C4-2B (cell line): Measurements from ENCODE around the gene NEDD4L.

Source experiments
- ZFX ChIP-seq: fragments of 450-650 bp; IDR thresholded peaks from 2 replicates; pipeline ENCODE4 v1.6.1; 2017
- TF ChIP-seq, protein P1 (sequence below): fragments of 450-650 bp; conservative IDR thresholded peaks from 2 replicates; pipeline ENCODE4 v1.5.1; 2017; ENCODE audit warnings: mild to moderate bottlenecking

DNA sequence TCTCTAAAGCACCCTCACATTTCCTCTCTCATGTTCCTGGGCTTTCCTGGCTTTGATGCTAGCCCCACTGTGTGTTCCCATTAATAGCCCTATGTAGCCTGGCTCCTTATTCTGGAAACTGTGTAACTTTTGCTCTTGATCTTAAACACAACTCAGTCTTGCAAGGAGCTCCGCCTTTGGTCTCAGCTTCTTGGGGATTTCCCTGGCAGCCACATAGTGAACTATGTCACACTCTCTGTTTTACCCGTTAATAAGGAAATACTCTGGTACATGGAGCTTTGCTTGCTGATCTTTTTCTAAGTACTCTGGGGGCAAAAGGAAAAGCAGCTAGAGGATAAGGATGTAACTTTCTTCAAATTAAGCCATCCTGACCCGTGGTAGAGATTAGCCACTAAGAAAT lies 259.3 kb downstream of the NEDD4L start:
- TF ChIP-seq, protein P1, sequence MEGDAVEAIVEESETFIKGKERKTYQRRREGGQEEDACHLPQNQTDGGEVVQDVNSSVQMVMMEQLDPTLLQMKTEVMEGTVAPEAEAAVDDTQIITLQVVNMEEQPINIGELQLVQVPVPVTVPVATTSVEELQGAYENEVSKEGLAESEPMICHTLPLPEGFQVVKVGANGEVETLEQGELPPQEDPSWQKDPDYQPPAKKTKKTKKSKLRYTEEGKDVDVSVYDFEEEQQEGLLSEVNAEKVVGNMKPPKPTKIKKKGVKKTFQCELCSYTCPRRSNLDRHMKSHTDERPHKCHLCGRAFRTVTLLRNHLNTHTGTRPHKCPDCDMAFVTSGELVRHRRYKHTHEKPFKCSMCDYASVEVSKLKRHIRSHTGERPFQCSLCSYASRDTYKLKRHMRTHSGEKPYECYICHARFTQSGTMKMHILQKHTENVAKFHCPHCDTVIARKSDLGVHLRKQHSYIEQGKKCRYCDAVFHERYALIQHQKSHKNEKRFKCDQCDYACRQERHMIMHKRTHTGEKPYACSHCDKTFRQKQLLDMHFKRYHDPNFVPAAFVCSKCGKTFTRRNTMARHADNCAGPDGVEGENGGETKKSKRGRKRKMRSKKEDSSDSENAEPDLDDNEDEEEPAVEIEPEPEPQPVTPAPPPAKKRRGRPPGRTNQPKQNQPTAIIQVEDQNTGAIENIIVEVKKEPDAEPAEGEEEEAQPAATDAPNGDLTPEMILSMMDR, result no peak
- TF ChIP-seq ZFX, result no peak
